GM19043 (cell line): ENCODE data around the gene SLC2A14.
"Not testable (repeated sequence)": the region's sequence is repeated elsewhere in the genome, so short reads cannot be mapped to it uniquely, and the experiment has no call there.

Source experiments
- ATAC-seq: cut with Tn5 transposase; IDR thresholded peaks from one replicate; pipeline ENCODE4 v1.9.1; 2021; ENCODE audit warnings: low read depth; ENCODE audit not compliant: unreplicated experiment

SLC2A14 gene

DNA sequence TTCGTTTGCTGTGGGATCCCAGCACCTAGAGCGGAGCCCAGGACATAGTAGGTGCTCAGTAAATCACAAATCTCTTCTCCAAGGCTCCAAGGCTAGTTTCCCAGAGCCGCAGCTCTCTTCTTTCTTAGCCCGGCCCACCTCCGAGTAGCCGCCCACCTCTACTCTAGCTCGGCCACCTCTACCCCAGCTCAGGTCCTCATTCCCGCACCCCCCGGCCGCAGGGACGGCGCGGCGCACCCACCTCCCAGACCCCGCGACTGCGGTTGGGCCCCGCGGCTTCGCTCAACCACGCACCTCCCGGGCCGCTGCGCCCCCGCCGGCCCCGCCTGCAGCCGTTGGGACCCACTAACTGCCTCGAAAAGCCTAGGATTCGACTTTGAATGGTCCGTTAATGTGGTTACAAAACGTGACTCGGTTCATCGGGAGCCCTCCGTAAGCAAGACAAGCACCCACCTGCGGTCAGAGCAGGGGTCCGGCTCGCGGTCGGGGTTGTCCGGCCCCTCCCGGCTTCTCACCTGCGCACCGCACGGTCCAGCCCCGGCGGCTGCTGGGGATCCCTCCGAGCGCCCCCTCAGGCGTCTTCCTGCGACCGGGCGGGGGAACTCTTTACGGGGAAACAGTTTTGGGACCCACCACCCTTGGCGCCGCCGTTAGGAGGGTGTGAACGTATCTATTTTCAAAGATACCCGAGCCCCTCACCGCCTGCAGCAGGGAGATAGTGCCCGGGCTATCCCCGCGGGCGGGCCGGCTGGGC lies at the start of gene SLC2A14:
SLC2A14 (minus strand) TSS at position 350 of the 754 bp plus-strand sequence. CDS start 3,035 bp downstream, outside the sequence.
- ATAC-seq = no peak

DNA sequence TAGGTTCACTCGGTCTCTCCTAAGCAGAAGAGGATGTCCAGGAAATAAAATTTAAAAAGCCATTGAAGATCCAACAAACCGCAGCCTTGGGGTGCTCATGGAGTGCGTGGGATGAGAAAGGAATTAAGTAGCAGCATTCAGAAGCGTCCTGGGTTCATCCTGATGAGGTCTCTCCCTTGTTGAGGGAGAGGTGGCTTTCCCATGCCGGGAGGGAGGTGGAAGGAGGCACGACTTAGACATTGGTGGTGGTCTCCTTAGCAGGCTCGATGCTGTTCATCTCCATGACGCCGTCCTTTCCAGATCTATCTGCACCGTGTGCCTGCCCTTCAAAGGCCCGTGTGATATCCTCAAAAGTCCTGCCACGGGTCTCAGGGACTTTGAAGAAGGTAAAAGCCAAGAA lies 48.5 kb upstream of the SLC2A14 start:
- ATAC-seq = not testable (repeated sequence)

GRCh38 chr12:7918268-7918590 lies 45.5 kb upstream of the SLC2A14 start:
- ATAC-seq = not testable (repeated sequence)

DNA sequence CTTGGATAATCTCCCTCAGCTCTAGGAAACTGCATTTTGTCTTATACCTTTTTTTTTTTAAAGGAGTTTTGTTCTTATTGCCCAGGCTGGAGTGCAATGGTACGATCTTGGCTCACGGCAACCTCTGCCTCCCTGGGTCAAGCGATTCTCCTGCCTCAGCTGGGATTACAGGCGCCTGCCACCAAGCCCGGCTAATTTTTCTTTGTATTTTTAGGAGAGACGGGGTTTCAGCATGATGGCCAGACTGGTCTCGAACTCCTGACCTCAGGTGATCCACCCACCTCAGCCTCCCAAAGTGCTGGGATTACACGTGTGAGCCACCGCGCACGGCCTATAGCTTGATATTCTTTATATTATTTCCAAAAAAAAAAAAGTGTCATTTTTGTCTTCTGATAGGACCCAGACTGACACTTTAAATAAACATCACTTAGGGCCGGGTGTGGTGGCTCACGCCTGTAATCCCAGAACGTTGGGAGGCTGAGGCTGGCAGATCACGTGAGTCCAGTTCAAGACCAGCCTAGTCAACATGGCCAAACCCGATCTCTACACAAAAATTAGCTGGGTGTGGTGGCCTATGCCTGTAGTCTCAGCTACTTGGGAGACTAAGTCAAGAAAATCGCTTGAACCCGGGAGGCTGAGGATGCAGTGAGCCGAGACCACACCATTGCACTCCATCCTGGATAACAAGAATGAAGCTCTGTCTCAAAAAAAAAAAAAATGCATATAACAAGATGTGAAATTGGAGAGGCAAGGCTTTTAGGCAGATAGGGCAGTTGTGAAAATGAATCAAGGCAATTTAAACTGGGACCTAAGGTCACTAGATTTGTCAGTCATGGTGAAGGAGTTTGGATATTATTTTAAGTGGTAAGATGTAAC lies 44.9 kb upstream of the SLC2A14 start:
- no peak for ATAC-seq

- ATAC-seq = no peak
These were observed 44.2 kb upstream of the SLC2A14 start for GRCh38 chr12:7916936-7917335.

- ATAC-seq = no peak
These were observed 43.1 kb upstream of the SLC2A14 start for GRCh38 chr12:7915661-7916403.

DNA sequence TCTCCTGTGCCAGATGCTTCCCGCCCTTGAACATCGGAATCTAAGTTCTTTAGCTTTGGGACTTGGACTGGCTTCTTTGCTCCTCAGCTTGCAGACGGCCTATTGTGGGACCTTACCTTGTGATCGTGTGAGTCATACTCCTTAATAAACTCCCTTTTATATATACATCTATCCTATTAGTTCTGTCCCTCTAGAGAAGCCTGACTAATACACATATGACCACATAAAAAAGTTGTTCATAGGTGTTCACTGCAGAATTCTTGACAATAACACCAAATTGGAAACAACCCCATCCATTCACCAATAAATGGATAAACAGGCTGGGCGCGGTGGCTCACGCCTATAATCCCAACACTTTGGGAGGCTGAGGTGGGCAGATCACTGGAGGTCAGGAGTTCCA lies 37.4 kb upstream of the SLC2A14 start:
- not testable (repeated sequence) for ATAC-seq

GRCh38 chr12:7907009-7907408 lies 34.3 kb upstream of the SLC2A14 start:
- no peak for ATAC-seq

- ATAC-seq = not testable (repeated sequence)
These were observed 33.6 kb upstream of the SLC2A14 start for GRCh38 chr12:7906303-7906702.

DNA sequence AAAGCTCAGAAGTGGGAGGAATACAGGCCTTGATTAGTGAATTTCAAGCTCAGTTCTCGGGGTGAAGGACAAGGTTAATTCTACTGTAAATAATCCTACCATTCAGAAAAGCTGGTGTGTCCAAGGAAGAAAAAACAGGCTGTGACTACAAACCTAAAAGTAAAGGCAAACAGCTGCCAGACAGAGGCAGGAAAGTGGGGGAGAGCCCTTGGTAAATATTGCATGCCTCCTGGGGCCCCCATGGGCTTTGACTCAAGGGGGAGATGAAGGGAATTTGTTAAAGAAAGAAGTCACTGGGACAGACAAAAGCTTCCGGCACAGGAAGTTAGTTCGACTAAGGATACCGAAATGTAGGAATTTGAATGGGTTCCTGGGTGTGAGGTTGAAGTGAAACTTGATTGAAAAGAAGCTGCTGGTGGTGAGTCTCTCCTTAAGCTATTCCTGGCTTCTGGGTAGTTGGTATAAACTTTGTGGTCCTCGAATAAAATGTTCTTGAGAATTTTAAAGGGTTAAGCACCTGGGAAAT lies 32.9 kb upstream of the SLC2A14 start:
- ATAC-seq = not testable (repeated sequence)

DNA sequence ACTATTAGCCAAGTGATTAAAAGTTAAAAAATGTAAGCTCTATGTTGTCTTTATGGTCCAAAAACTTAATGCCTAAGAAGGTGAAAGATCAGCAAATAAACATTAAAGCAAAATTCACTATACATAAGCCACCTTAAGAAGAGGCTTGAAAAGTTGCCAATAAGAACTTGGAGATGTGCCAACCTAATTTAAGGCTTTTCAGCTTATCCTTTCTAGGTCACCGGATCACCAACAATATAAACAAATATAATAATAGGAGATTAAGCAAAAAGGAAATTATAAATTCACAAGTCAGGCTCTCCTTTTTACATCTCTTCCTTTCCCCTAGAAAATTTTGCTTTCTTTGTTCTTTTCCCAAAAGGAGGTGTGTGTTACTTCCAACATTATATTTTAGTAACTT lies 32.4 kb upstream of the SLC2A14 start:
- ATAC-seq = no peak

GRCh38 chr12:7902416-7902815 lies 29.7 kb upstream of the SLC2A14 start:
- ATAC-seq = not testable (repeated sequence)

DNA sequence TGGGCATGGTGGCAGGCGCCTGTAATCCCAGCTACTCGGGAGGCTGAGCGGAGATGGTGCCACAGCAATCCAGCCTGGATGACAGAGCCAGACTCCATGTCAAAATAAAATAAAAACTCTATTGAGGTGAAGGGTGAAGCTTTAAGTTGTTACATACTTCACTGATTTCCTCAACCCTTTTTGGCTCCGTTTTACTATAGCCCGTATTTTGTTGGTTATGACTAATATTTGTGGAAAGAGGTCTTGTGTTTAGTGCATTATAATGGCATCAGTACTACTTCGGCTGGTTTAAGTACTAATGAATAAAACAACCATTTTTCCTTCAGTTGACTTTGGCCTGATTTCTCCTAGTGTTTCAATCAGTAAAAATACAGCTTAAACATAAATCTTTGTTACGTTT lies 27.0 kb upstream of the SLC2A14 start:
- no peak for ATAC-seq

DNA sequence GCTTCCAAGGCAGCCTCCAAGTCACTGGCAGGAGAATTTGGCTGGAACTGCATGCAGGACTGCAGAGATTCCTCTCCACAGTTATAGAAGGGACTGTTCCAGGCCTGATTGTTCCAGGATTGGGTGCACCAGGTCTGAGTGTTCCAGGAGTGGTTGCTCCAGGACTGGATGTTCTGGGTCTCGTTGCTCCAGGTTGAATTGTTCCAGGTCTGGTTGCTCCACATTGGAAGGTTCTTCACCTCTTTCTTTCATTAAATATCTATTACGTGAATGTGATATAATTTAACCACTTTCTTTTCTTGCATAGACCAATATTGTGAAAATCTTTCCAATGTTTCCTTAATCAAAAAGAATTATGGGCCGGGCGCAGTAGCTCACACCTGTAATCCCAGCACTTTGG lies 24.0 kb upstream of the SLC2A14 start:
- ATAC-seq = not testable (repeated sequence)

DNA sequence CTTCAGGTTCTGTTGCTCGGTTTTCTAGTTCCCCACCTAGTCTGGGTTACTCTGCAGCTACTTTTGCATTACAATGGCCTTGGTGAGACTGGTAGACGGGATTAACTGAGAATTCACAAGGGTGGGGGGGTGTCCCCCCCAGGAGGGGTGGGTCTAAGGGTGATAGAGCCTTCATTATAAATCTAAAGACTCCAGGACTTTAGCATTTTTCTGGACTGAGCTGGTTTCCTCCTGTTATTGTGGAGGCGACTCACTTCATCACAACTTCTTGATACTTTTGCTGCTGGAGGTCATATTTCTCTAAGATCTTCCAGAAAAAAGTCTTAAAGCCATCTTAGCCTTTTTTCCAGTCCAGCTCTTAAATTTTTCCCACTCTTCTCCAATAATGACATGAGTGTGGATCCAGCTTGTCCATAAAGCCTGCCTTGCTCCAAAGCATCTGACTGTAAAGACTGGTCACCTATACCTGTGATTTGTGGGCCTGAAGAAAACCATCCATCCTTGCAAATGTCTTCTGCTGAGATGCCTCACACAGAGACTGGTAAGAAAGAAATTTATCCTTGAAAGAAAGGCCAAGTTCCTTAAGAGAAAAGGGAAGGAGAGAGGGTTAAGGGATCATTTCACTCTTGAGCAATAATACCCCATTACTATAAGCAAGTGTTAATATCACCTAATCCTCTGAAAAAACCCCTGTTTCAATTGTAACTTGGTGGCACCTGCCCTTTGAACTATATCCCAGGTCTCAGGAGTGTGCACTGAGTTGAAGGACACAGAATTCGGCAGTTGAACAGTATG lies 19.7 kb upstream of the SLC2A14 start:
- ATAC-seq = no peak

GRCh38 chr12:7884689-7885088 lies 12.0 kb upstream of the SLC2A14 start:
- no peak for ATAC-seq

DNA sequence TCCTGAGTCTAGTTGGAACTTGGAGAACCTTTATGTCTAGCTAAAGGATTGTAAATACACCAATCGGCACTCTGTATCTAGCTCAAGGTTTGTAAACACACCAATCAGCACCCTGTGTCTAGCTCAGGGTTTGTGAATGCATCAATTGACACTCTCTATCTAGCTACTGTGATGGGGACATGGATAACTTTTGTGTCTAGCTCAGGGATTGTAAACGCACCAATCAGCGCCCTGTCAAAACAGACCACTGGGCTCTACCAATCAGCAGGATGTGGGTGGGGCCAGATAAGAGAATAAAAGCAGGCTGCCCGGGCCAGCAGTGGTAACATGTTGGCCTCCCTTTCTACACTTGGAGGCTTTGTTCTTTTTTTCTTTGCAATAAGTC lies 9.0 kb upstream of the SLC2A14 start:
- not testable (repeated sequence) for ATAC-seq

DNA sequence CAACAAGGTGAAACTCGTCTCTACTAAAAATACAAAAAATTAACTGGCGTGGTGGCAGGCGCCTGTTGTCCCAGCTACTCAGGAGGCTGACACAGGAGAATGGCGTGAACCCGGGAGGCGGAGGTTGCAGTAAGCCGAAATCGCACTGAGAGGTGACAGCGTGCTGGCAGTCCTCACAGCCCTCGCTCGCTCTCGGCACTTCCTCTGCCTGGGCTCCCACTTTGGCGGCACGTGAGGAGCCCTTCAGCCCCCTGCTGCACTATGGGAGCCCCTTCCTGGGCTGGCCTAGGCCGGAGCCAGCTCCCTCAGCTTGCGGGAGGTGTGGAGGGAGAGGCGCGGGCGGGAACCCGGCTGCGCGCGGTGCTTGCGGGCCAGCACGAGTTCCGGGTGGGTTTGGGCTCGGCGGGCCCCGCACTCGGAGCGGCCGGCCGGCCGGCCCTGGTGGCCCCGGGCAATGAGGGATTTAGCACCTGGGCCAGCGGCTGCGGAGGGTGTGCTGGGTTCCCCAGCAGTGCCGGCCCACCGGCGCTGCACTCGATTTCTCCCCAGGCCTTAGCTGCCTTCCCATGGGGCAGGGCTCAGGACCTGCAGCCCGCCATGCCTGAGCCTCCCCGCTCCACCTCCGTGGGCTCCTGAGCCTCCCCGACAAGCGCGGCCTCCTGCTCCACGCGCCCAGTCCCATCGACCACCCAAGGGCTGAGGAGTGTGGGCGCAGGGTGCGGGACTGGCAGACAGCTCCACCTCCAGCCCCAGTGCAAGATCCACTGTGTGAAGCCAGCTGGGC lies 8.4 kb upstream of the SLC2A14 start:
- not testable (repeated sequence) for ATAC-seq

GRCh38 chr12:7879246-7879645 lies 6.5 kb upstream of the SLC2A14 start:
- no peak for ATAC-seq
